Measurements from ENCODE around the gene SYNPO. TPM values are rescaled to one million over a fixed set of nuclear protein-coding genes. Genes with fewer than 3 reads are reported as not detected.

Gene SYNPO
- total RNA-seq, 1 experiment from 2014 or later, result 7.1 TPM

DNA sequence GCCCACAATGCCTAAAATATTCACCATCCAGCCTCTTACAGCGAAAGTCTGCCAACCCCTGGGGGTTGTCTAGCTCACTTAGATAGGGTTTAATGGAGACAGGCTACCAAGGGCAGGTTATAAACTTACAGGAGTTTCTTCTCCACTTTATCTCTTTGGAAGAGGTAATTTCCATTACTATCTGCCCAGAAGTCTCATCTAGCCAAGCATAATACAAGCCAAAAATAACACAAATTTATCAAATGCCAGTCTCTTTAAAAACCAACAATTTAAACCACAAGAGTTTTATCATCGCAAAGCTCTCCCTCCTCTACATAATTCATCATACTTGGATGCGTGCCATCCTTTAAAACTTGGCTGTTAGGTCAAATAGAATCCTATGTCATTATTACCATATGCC lies 54.2 kb downstream of the SYNPO start:
- no peak for DNase-seq (ENCODE audit: low spot score)

- DNase-seq (ENCODE audit: low spot score), result no peak
These were observed 59.8 kb downstream of the SYNPO start for GRCh38 chr5:150700246-150700593.

- DNase-seq (ENCODE audit: low spot score), result peak; percentile 82
These were observed 60.3 kb downstream of the SYNPO start, which contains the start of gene RBM22 for GRCh38 chr5:150700594-150701377. Gene RBM22, minus strand, starts transcription at chr5:150701062. Its CDS starts 77 bp downstream, at chr5:150700985.

GRCh38 chr5:150703762-150704161 lies 63.3 kb downstream of the SYNPO start:
- no peak for DNase-seq (ENCODE audit: low spot score)

GRCh38 chr5:150706776-150707390 lies 66.4 kb downstream of the SYNPO start:
- DNase-seq (ENCODE audit: low spot score), result no peak

Other genes starting within 250 kb of the SYNPO start
- 1.6 and 11.7 TPM in 2 replicates for gene CD74, start 227.8 kb upstream of the SYNPO start, total RNA-seq (2014; rRNA removed; shearing (Covaris generic))
- gene RPS14, start 190.9 kb upstream of the SYNPO start, total RNA-seq (2014; rRNA removed; shearing (Covaris generic)), result 2,476 and 2,863 TPM in 2 replicates
- gene NDST1, start 132.5 kb upstream of the SYNPO start, total RNA-seq (2014; rRNA removed; shearing (Covaris generic)), result 18.8 and 26.6 TPM in 2 replicates
- gene MYOZ3, start 20.6 kb downstream of the SYNPO start, total RNA-seq (2014; rRNA removed; shearing (Covaris generic)), result not detected in 2 replicates
- gene RBM22, start 60.4 kb downstream of the SYNPO start, total RNA-seq (2014; rRNA removed; shearing (Covaris generic)), result 28.0 and 35.8 TPM in 2 replicates
- 39.6 and 47.8 TPM in 2 replicates for gene DCTN4, start 118.4 kb downstream of the SYNPO start, total RNA-seq (2014; rRNA removed; shearing (Covaris generic))
- gene SMIM3, start 138.1 kb downstream of the SYNPO start, total RNA-seq (2014; rRNA removed; shearing (Covaris generic)), result 47.6 and 53.9 TPM in 2 replicates
- not detected in 2 replicates for gene IRGM, start 205.9 kb downstream of the SYNPO start, total RNA-seq (2014; rRNA removed; shearing (Covaris generic))

Measured in H4 (cell line).